DLD1 (cell line): ENCODE results near the gene TMEM144.
"Not testable (repeated sequence)": the region's sequence is repeated elsewhere in the genome, so short reads cannot be mapped to it uniquely, and the experiment has no call there.

Source experiments
- in situ Hi-C: cut with HindIII; loops from 2 replicates; pipeline ENCODE4 v1.10.0; 2017; ENCODE audit warnings: low sequenced_read_pairs

TMEM144 gene

GRCh38 chr4:158190718-158191117 is 19.6 kb upstream of the TMEM144 start:
- in situ Hi-C loops: no loop called here

GRCh38 chr4:158192439-158193158 is 17.7 kb upstream of the TMEM144 start:
- in situ Hi-C loops: no loop called here

GRCh38 chr4:158193171-158193749 is 17.0 kb upstream of the TMEM144 start:
- in situ Hi-C loops: no loop called here

DNA sequence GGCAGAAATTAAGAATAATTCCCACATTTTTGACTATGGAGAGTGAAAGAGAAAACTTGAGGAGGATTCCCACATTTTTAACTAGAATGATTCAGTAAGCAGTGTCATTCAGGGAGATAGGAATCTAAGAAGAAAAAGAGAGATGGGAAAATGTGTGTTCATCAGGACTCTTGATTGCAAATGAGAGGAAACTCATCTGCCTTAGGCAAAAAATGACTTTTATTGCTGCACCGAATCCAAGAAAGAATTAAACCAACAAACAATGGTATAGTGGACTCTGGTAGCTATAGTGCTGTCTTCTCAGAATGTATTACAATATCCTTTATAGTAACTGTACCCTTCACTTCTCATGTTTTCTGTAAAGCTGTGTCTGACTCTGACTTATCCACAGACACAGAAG is 15.0 kb upstream of the TMEM144 start:
- in situ Hi-C loops: no loop called here

DNA sequence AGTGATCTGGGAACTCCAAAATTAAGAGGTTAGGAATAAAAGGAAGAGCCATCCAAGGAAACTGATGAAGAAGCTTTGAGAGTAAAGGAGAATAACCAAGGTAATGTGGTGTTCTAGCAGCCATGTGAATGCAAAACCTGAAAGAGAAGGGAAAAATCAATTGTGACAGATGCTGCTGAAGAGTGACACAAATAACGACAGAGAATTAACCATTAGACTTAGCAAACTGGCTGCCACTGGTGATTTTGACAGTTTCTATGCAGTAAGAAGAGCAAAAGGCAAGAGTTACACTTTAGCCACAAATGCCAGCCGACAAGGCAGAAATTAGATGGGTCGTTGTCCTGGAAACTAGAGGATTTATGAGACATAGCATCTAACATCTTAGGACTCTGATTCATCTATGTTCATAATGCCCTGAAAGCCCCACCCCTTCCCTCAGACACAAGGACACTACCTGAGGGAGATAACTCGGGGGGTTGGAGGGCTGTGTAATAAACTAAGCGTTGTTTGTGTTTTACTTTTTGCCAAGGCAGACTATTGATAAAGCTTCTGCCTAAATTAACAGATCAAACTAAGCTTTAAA is 13.0 kb upstream of the TMEM144 start:
- in situ Hi-C loops: no loop called here

GRCh38 chr4:158200214-158200613 is 10.1 kb upstream of the TMEM144 start:
- in situ Hi-C loops: no loop called here

DNA sequence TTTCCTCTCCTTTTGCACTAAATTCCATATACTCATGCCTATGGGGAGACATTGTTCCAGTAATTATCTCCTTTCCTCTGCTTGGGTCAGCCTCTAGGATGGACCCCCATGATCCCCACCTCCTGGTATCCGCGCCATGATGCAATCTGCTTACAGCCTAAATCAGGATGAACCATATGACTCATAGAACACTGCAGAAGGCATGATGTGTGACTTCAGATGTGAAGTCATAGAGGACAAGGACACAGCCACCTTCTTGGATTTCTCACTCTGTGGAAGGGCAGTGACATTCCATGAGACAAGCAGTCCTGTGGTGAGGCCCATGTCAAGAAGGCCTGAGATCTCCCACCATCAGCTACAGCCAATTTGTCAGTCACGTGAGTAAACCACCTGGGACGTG is 9.0 kb upstream of the TMEM144 start:
- in situ Hi-C loops: no loop called here

- in situ Hi-C loops: no loop called here
Measured at GRCh38 chr4:158201876-158202275, 8.4 kb upstream of the TMEM144 start.

DNA sequence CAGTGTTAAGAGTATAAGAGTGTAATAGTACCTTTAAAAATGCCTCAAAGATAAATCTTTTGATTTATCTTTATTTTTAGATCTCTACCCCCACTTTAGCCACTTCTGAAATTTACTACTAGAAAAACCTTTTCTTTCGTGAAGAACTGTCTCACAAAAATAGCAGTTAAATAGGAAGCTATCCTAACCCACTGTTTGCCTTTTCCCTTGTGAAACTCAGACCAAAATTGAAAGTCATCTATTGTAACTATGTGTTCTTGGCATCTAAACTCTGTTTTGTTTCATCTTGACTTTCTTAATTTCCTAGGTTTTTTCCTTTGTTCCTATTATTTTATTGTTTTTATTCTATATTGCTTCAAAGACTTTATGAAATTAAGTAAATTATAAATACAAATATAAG is 7.8 kb upstream of the TMEM144 start:
- in situ Hi-C loops: no loop called here

DNA sequence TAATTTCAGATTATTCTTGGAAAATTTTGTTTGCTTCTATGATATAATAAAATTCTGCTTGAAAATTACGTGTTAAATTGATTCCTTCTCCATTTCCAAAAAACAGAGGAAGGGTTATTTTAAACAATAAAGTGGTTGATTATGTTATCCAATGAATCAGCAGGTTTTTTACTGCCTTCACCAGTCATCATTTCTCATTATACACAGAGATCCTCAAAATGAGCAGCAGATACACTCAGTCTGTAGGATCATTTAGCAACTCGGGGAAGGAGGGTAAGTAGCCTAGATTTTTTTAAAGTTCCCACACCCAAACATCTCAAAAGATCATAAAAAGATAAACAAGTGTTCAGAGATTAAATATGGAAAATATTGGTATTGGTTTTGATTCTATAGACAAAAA is 6.8 kb upstream of the TMEM144 start:
- in situ Hi-C loops: no loop called here

DNA sequence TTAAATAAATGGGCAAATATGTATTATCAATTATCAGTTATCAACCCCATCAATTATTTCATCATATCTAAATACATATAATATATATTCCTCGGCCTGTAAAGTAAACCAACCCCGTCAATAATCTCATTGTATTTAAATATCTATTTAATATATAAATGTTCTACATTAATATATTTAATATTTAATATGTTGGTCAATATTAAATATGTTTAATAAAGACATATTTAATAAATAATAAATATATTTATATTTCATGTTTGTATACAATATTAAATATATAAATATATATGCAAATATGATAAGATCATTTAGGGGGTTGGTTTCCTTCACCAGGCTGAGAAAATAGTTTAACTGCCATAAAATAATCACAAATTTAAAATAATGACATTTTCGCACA is 6.4 kb upstream of the TMEM144 start:
- in situ Hi-C loops: no loop called here

- in situ Hi-C loops: no loop called here
Measured at GRCh38 chr4:158208963-158209640, 1.2 kb upstream of the TMEM144 start.

GRCh38 chr4:158211222-158211621 is 936 bp downstream of the TMEM144 start:
- in situ Hi-C loops: no loop called here

DNA sequence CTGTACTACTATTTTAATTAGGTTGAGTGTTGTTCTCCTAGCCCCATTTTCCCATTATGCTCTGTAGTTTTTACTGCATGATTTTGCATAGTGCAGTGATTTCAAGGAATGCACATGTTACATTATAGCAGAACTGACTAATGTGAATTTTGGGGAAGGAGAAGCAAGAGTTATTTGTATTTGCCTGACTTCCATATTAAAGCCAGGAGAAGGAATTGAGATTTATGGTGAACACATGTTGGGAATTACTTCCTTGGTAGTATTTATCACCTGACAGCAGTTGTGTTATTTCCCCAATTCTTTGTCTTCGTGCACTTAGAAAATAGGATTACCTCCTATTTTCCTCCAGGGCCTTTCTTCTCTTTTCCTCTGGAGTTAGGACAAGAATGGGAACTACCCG is 3.2 kb downstream of the TMEM144 start:
- in situ Hi-C loops: no loop called here

DNA sequence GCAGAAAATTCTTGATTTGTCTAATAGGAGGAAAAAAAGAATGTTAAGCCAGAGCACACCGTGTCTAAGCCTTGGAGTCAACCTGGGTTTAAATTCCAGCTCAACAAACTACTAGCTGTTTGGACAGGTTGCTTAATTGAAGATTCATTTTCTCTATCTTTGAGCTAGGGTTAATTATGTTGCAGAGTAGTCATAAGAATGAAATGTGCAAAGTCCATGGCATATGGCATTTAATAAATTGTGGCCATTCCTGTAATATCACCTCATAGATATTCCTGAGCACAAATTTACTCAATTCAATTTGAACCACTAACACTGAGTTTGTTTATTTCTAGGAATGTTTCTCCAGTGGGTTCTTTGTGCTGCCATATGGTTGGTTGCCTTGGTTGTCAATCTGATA is 4.6 kb downstream of the TMEM144 start:
- in situ Hi-C loops: no loop called here

- in situ Hi-C loops: no loop called here
Measured at GRCh38 chr4:158217763-158218162, 7.5 kb downstream of the TMEM144 start.

GRCh38 chr4:158219623-158220022 is 9.3 kb downstream of the TMEM144 start:
- in situ Hi-C loops: no loop called here

- in situ Hi-C loops: not testable (repeated sequence)
Measured at GRCh38 chr4:158224318-158224717, 14.0 kb downstream of the TMEM144 start.

GRCh38 chr4:158224999-158225398 is 14.7 kb downstream of the TMEM144 start:
- in situ Hi-C loops: not testable (repeated sequence)

DNA sequence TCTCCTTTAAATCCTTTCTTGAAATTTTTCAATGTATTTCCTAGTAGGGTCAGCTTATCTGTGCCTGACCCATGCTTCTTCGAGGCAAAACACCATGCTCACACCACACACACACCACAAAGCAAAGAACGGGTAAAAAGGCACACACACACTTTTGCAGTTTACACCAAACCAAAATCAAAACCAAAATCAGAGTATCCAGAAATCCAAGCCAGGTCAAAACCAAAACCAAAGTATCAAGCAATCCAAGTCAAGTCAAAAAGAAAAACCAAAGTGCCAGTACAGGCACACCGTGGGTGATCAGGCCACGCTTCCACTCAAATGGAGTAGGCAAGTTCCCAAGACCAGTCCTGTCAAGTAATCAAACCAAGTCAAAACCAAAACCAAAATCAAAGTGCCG is 17.6 kb downstream of the TMEM144 start:
- in situ Hi-C loops: not testable (repeated sequence)

GRCh38 chr4:158228399-158228798 is 18.1 kb downstream of the TMEM144 start:
- in situ Hi-C loops: not testable (repeated sequence)

- in situ Hi-C loops: no loop called here
Measured at GRCh38 chr4:158229768-158230167, 19.5 kb downstream of the TMEM144 start.
